Activated T-cell treated with anti-CD3 and anti-CD28 coated beads for 24 hours (primary cell): ENCODE measurements around the gene GLRX.
"Not testable (repeated sequence)": the region's sequence is repeated elsewhere in the genome, so short reads cannot be mapped to it uniquely, and the experiment has no call there.

Experiments used
- DNase-seq: peaks from one replicate; pipeline ENCODE4 v3.0.0-alpha.2; 2020; ENCODE audit warnings: low read depth

GLRX gene

DNA sequence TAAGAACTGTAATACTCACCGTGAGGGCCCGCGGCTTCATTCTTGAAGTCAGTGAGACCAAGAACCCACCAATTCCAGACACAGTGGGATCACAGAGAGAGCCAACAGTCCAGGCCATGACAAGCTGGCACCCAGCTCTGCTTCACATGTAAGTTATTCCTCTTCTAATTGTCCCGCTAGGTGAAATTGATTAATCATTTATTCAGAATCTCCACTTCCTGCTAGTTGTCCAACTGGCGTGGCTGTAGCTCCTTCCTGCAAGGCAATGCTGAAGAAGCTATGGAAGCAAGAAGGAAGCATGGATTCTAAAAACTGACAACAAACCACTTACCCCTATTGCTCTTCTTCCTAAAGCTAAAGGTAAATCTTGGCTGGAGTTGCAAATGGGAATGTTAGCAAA lies 30.0 kb upstream of the GLRX start:
- no peak for DNase-seq

DNA sequence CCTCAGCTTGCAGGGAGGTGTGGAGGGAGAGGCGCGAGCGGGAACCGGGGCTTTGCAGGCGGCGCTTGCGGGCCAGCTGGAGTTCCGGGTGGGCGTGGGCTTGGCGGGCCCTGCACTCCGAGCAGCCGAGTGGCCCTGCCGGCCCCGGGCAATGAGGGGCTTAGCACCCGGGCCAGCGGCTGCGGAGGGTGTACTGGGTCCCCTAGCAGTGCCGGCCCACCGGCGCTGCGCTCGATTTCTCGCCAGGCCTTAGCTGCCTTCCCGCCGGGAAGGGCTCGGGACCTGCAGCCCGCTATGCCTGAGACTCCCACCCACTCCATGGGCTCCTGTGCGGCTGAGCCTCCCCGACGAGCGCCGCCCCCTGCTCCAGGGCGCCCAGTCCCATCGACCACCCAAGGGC lies 28.6 kb upstream of the GLRX start:
- not testable (repeated sequence) for DNase-seq

- DNase-seq = no peak
Observed at GRCh38 chr5:95850391-95850894, 27.9 kb upstream of the GLRX start.

DNA sequence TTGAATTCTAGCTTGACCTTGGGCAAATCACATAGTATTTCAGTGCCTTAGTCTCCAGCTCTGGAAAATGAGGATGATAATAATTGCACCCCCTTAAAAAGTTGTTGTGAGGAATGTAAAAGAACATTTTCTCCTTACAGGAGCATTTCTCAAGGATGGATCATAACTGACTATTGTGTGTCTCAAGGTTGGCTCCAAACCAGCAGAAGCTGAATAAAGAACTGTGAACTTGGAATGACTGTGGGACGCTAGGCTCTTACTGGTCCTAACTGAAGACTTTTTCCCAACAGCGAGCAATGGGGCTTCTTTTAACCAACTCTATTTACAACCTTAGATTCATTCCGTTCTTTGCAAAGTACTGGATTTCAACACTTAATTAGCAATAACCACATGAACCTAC lies 26.2 kb upstream of the GLRX start:
- no peak for DNase-seq

- DNase-seq = no peak
Observed at GRCh38 chr5:95847261-95847592, 24.7 kb upstream of the GLRX start.

GRCh38 chr5:95846554-95847260 lies 24.2 kb upstream of the GLRX start:
- peak; percentile 60 for DNase-seq

DNA sequence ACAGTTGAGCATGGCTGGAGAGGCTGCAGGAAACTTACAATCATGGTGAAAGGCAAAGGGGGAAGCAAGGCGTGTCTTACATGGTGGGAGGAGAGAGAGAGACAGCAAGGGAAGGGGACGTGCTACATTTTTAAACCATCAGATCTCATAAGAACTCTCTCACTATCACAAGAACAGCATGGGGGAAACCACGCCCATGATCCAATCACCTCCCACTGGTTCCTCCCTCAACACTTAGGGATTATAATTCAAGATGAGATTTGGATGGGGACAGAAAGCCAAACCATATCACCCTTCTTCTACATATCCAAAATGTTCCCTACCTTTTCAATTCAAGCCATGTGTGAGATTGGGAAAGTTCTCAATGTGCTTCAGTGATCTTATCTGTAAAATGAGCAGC lies 22.9 kb upstream of the GLRX start:
- no peak for DNase-seq

- DNase-seq = no peak
Observed at GRCh38 chr5:95843733-95844223, 21.3 kb upstream of the GLRX start.

GRCh38 chr5:95842854-95843544 lies 20.5 kb upstream of the GLRX start:
- DNase-seq = peak; percentile 53

DNA sequence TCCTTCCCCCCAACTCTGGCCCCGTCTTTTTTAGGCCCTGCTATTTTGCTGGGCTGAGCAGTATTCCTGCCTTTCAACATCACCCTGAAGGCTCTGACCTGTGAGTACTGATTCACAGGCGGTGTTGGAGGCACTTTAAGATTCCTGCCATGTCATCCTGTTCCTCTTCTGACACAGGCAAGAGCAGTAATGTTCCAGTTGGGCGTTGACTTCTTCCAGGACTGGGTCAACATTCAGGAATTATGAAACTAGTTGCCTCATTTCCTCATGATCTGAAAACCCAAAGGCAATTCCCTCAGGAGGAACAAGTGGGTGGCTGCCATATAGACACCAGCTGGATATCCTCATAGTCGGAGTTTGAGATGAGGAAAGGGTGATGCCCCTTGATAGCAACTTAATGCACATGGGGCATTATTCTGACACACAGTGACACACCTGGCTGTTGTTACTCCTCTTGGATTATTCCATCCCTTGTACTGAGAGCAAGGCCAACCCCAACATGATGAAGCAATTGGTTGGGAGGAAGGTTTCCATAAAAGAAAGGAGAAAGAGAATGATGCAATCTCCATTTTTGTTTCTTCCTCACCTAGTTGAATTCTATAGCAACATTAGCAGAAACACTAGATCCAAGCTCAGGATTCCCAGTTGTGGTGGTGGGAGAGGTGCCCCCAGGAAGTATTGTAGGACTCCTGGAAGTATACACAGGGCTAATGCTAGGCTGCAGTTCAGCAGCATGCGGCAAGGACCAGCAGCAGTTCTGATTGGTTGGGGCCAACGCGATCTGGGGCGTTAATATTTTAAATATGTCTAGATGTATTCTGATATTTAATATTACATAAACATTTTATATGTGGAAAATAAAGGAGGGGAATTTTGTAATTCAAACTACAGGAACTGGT lies 19.6 kb upstream of the GLRX start:
- no peak for DNase-seq

- DNase-seq = no peak
Observed at GRCh38 chr5:95840956-95841705, 18.6 kb upstream of the GLRX start.

DNA sequence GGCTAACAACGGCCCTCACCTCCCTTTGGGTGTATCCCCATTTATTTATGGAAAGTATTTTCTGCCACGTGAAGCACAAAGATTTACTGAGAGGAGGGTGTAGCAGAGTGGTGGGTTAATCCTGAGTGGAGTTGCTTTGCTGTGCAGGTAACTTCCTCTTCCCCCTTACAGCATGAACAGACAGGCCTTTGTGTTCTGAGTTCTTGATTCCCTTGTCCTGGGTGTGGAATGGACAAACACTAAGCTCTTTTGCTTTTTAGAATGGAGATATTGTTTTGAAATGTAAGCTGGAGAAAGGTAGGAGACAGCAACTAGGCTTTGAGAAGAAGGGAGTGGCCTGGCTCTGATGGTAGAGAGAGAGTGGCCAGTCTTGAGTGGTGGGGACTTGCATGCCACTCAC lies 17.1 kb upstream of the GLRX start:
- DNase-seq = no peak

GRCh38 chr5:95838556-95838955 lies 16.0 kb upstream of the GLRX start:
- no peak for DNase-seq

DNA sequence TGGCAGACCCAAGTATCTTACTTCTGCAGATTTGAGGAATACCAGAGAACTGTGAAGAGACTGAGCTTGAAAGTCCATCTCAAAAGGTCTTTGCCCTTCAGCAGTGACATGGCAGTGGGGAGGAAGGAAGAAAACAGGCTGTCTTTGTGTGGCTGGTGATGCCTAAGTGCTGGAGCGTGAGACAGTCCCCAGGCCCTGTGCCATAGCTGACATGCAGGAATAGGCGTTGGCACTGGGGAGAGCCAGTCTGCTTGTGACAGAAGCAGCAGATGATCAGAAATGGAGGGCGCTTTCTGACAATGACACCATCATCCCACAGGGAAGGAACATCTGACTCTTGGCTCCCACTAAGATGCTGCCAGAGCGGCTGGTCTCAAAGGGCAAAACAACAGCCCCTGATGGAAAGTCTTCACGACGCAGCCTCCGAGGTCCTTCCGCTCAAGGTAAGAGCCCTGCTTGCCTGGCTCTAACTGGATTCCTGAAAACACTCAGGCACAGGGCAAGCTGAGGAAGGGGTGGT lies 15.5 kb upstream of the GLRX start:
- DNase-seq = no peak

DNA sequence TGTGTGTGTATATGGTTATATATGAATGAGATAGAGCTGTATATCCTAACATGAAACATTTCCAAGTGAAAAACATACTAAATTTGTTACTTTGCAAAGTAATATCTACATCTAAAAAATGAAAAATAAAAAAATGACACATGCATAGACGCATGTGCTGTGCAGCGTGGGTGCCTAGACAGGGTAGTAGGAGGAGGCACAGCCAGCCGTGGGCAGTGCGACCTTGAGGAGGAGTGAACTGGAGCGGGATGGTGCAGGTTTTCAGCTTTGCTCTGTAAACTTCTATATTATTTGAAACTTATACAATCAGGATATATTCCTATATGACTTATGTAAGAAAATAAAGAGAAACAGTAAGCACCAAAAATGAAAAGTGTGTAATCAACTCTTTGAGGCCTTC lies 15.0 kb upstream of the GLRX start:
- DNase-seq = no peak

DNA sequence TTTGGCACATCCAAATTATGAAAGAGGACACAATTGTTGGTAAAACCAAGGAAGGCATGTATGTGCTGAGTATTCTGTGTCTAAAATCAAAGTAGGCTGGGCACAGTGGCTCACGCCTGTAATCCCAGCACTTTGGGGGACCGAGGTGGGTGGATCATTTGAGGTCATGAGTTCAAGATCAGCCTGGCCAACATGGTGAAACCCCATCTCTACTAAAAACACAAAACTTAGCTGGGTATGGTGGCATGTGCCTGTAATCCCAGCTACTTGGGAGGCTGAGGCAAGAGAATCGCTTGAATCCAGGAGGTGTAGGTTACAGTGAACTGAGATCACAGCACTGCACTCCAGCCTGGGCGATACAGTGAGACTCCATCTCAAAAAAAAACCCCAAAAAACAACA lies 14.4 kb upstream of the GLRX start:
- not testable (repeated sequence) for DNase-seq

- no peak for DNase-seq
Observed at GRCh38 chr5:95836544-95836943, 14.0 kb upstream of the GLRX start.

GRCh38 chr5:95835682-95836385 lies 13.3 kb upstream of the GLRX start:
- DNase-seq = no peak

DNA sequence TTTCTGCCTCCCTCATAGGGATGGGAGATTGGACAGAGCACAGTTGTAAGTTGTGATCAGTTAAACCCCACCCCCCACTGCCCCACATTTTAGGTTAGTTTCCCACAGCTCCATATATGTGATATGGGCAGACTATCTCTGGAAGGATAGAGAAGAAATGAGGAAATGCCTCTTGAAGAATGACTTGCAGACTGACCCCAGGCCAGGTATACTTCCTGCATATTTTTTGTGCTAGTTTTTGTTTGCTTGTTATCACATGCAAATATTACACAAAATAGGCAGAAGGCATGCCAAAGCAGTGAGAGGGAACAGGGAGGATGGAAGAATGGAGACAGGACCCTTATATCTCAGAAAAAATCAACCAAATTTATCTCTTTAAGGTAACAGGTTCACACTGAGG lies 10.1 kb upstream of the GLRX start:
- DNase-seq = no peak

- no peak for DNase-seq
Observed at GRCh38 chr5:95830226-95830625, 7.7 kb upstream of the GLRX start.

- no peak for DNase-seq
Observed at GRCh38 chr5:95827892-95828246, 5.3 kb upstream of the GLRX start.
